ENCODE data around the gene FBLN5. TPM values are rescaled to one million over a fixed set of nuclear protein-coding genes. Genes with fewer than 3 reads are reported as not detected.

The FBLN5 gene
- total RNA-seq, 2 donors from 2014 or later = 3.7 to 6.6 TPM

DNA sequence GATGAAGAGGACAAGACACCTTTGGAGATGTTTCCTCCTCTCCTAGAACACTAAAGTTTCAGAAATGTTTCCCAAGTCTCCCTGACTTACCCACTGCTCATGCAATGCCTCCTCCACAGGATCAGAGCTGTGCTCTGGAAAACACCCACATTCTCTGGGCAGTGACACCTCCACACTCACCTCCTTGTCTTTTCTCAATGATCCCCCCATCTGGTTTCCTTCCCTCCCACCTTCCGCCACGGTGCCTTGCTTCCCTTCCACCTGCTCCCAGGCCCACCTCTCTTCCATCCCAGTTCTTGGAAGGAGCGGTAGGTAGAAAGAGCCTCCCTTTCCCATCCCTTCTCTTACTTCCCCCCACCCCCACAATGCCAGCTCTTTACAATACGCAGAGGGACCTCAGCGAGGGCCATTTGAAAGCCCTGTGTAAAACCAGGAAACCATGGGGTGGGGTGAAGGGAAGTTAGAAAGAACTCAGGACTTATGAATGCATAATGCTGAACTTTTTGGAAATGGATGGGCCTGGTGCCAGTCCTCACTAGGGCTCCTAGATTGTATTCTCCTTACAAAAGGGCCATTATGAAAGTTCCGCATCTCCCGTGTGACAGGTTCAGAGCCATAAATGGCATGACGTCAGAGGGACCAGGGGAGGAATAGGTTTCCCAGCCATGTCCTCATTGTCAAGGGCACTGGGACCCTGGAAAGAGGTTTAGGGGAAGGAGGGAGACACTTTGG lies 12.8 kb downstream of the FBLN5 start:
- DNase-seq = no peak
- H3K4me1 Mint-ChIP-seq = no peaks in the 10 kb centered on the region

DNA sequence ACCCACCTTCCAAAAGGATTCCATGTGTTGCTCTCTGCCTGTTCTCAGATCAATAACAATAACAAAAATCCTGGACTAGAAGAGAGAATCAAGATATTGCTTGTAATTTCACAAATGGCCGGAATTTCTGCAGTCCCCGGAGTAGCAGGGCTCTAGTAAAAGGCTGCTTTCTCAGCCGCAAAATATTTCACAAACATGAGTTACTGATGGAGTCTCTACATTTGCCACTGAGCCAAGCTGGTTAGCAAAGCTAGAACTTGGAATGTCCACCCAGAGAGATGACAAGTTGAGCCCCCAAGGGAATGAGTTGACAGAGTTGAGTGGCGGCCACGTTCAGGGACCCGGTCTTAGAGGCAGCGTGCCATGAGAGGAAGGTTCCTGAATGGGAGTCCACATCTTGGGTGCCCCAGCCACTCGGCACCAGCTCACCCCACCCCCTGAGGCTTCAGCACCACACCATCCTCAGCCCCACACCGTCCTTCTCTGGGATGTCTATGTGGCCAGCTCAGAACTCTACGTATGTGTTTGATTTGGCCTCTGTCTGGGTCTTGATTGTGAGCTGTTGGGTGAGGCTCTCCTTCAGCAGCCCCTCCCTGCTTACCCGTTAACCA lies 15.9 kb downstream of the FBLN5 start:
- no peaks in the 10 kb centered on the region for H3K9me3 ChIP-seq (ENCODE audit: control insufficient read depth, low read length, poor library complexity, severe bottlenecking)
- no peak overlapping the region for H3K4me3 Mint-ChIP-seq
- ATAC-seq = no peak
- no peaks in the 10 kb centered on the region for H3K27me3 Mint-ChIP-seq
- H3K4me1 Mint-ChIP-seq = no peaks in the 10 kb centered on the region
- no peak for DNase-seq
- no peak overlapping the region for H3K27ac Mint-ChIP-seq
- no peaks in the 10 kb centered on the region for H3K36me3 Mint-ChIP-seq (ENCODE audit: low read depth)

More for the DNA sequence above, 12.8 kb downstream of the FBLN5 start:
- no peaks in the 10 kb centered on the region for H3K27me3 Mint-ChIP-seq
- no peaks in the 10 kb centered on the region for H3K36me3 Mint-ChIP-seq (ENCODE audit: low read depth)
- no peak overlapping the region for H3K4me3 Mint-ChIP-seq
- no peaks in the 10 kb centered on the region for H3K9me3 ChIP-seq (ENCODE audit: control insufficient read depth, low read length, poor library complexity, severe bottlenecking)
- peak overlapping the region; percentile 9 for H3K27ac Mint-ChIP-seq
- ATAC-seq = no peak

DNA sequence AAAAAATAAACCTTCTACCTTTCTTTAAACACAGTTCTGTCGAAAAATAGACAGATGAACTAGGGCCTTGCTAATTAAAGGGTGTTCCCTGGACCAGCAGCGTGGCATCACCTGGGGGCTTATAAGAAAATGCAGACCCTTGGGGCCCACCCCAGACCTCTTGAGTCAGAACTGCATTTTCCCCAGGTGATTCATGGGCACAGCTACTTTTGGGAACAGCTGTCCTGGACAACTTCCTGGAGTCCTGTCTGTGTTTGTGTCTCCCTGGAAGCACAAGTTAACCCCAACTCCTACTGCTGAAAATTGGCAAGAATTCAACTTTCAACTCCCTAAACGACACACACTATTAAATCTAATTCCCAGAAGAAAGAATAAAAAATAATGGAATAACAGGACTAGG lies 17.8 kb downstream of the FBLN5 start:
- H3K4me3 Mint-ChIP-seq = no peak overlapping the region
- no peaks in the 10 kb centered on the region for H3K9me3 ChIP-seq (ENCODE audit: control insufficient read depth, low read length, poor library complexity, severe bottlenecking)
- H3K4me1 Mint-ChIP-seq = peaks cover 2% of the 10 kb centered on the region
- no peak for DNase-seq
- no peaks in the 10 kb centered on the region for H3K36me3 Mint-ChIP-seq (ENCODE audit: low read depth)
- H3K27me3 Mint-ChIP-seq = no peaks in the 10 kb centered on the region
- no peak overlapping the region for H3K27ac Mint-ChIP-seq
- no peak for ATAC-seq

DNA sequence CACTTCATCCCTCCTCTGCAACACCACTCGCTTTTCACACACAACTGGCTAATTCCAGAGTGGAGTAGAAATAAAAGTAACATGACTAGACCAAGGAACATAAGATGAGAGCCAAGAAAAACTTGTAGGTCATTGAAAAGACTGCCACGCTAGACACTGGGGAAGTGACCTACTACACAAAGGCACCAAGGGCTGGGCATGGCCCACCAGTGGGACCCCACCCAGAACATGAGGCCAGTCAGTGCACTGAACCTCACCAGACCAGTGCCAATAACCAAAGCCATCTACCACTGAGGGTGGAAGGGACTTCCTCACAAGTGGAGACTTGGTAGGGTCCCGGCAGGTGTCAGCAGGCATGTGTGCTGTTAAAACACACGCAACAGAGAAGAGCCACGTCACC lies 19.7 kb downstream of the FBLN5 start:
- no peaks in the 10 kb centered on the region for H3K36me3 Mint-ChIP-seq (ENCODE audit: low read depth)
- H3K27ac Mint-ChIP-seq = no peak overlapping the region
- ATAC-seq (no peak), DNase-seq (no peak)
- no peaks in the 10 kb centered on the region for H3K27me3 Mint-ChIP-seq
- H3K9me3 ChIP-seq (ENCODE audit: control insufficient read depth, low read length, poor library complexity, severe bottlenecking) = no peaks in the 10 kb centered on the region
- no peak overlapping the region for H3K4me3 Mint-ChIP-seq
- H3K4me1 Mint-ChIP-seq = peaks cover 2% of the 10 kb centered on the region

DNA sequence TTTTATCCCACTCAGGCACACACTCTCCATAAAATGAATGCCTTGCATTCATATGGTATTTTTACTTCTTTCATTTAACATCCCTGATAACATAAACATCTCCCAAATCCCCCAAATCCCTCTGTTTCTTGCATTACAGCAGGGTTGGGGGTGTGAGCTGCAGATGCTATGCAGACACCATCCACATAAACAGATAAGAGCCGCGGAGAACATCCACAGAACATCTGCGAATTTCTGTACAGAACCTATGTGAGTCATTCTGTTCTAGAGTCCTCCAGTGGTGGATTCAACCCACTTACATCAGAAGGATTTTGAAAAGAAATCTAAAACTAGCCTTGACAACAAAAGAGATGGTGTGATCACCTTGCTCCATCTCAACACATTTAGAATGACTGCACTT lies 20.3 kb downstream of the FBLN5 start:
- Mint-ChIP-seq H3K36me3 (ENCODE audit: low read depth) (no peaks in the 10 kb centered on the region), H3K27ac (no peak overlapping the region), H3K4me1 (peaks cover 2% of the 10 kb centered on the region), H3K4me3 (no peak overlapping the region), H3K27me3 (no peaks in the 10 kb centered on the region)
- no peak for DNase-seq
- H3K9me3 ChIP-seq (ENCODE audit: control insufficient read depth, low read length, poor library complexity, severe bottlenecking) = no peaks in the 10 kb centered on the region
- ATAC-seq = no peak

DNA sequence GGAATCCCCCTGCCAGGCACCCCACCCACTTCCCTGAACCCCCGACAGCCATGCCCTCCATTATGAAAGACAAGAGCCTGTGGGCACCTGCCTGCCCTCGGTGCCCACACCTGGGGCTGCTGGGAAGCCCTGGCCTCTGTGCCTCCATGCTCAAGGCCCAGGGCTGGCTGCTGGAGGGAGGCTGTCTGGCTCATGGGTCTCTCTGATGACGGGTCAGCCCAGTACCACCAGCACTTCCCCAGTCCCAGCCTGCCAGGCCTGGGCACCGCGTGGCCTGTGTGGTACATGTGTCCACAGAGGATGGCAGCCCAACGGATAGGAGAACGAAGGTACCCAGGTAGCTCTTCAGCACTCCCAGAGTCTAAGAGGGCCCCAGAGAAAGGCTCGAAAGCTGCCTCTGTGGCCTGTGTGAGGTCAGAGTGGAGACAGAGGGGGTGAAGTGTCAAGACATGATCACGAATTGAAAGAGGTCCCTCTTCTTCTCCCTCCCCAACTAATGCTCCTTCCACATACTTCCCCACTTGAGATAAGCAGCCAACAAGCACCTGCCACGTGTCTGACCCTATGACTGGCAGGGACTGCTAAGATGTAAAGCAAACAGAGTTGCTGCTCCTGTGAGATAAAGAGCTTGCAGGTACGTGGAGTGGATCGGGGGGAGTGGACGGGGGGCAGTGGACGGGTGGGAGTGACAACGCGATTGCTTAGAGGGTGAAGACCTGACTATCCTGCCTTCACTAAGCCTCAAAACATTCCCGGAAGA lies 21.2 kb downstream of the FBLN5 start:
- H3K4me1 Mint-ChIP-seq = peaks cover 2% of the 10 kb centered on the region
- DNase-seq (no peak), ATAC-seq (no peak)
- H3K27me3 Mint-ChIP-seq = no peaks in the 10 kb centered on the region
- no peak overlapping the region for H3K27ac Mint-ChIP-seq
- H3K9me3 ChIP-seq (ENCODE audit: control insufficient read depth, low read length, poor library complexity, severe bottlenecking) = no peaks in the 10 kb centered on the region
- no peak overlapping the region for H3K4me3 Mint-ChIP-seq
- no peaks in the 10 kb centered on the region for H3K36me3 Mint-ChIP-seq (ENCODE audit: low read depth)

DNA sequence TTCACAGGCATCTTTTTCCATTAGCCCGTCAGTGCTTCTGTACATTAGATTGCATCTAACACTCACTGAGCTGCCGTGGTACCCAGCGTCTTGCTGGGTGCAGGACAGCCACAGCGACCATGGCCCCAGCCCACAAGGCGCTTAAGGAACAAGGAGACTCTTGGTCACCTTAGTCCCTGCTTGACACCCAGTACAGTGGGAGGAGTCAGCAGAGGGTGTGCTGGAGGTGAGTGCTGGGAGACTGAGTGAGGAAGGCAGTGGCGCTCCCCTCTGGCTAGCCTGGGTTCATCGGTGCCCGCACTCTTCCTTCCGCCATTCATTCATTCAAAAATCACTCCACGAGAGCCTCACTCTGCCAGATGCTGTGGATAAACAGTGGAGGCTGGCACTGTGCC lies 21.8 kb downstream of the FBLN5 start:
- Mint-ChIP-seq H3K27ac (no peak overlapping the region), H3K27me3 (no peaks in the 10 kb centered on the region), H3K4me1 (peaks cover 2% of the 10 kb centered on the region), H3K4me3 (no peak overlapping the region), H3K36me3 (ENCODE audit: low read depth) (no peaks in the 10 kb centered on the region)
- no peak for ATAC-seq
- H3K9me3 ChIP-seq (ENCODE audit: control insufficient read depth, low read length, poor library complexity, severe bottlenecking) = no peaks in the 10 kb centered on the region
- no peak for DNase-seq

DNA sequence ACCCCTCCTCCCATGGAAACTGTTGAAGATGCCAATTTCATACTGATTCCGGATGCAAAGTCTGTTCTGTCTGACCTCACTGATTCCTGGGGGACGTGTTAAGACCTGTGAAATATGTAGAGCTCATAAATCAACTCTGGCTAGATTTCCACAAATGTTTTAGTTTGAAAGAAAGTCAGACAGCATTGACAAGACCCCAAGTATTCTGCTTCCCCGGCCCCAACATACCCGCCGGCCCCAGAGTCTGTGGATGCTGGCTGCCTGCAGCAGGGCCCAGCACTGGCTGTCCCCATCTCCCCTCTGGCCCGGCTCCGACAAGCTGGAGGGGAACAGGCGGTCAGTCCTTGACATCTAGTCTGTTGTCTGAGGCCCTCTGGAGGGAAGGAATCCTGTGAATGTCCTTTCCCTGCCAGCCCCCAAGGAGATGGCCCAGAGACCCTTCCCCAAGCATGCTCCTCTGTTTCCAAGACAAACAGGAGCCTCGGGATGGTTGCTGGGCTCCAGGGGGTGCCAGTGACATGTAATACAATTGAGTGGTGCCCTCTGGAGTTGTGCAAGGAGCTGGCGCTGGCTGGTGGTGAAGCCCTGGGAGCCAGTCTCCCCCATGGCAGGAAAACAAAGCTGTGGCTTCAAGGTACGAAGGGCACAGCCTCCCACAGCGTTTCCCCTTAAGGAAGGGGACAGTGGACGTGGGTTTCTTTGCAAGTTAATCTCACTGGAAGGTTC lies 22.3 kb downstream of the FBLN5 start:
- no peaks in the 10 kb centered on the region for H3K9me3 ChIP-seq (ENCODE audit: control insufficient read depth, low read length, poor library complexity, severe bottlenecking)
- no peak overlapping the region for H3K4me3 Mint-ChIP-seq
- no peak for DNase-seq
- no peak for ATAC-seq
- H3K4me1 Mint-ChIP-seq = peaks cover 2% of the 10 kb centered on the region
- H3K27me3 Mint-ChIP-seq = no peaks in the 10 kb centered on the region
- no peaks in the 10 kb centered on the region for H3K36me3 Mint-ChIP-seq (ENCODE audit: low read depth)
- no peak overlapping the region for H3K27ac Mint-ChIP-seq

DNA sequence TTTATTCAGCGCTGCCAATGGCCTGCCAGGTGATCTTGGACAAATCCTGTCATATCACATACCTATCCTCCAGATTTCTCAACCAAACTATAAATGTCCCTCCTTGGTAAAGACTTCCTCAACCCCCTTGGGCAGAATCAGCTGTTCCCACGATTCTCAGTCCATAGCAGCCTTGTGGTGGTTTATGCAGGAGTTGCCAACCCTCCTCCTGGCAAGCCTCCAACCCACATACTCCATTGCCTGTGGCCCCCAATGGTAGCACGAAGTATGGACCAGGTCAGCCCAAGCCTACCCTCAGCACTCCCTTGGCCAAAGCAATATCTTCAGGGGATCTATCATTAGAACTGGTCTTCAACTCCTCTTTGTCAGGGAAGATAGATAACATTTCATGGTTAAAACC lies 27.0 kb downstream of the FBLN5 start:
- Mint-ChIP-seq H3K4me1 (no peaks in the 10 kb centered on the region), H3K27ac (no peak overlapping the region)

DNA sequence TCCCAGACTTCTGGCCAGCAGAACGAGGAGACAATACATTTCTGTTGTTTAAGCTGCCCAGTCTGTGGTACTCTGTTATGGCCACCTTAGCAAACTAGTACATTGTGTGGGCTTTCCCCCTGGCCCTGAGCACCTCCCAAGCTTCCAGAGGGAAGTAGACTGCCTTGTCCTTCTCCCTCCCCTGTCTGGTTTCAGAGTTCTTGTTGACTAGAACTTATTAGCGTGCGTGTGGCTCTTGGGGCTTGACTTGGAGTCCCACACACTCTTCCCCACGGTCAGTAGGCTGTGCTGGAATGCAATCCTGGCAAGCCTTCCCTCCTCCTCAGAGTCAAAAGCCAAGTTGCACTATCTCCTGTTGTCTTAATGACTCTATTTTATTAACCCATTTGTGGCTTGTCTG lies 27.7 kb downstream of the FBLN5 start:
- no peaks in the 10 kb centered on the region for H3K27me3 Mint-ChIP-seq
- no peak overlapping the region for H3K27ac Mint-ChIP-seq
- DNase-seq = no peak
- no peak overlapping the region for H3K4me3 Mint-ChIP-seq
- no peaks in the 10 kb centered on the region for H3K36me3 Mint-ChIP-seq (ENCODE audit: low read depth)
- H3K4me1 Mint-ChIP-seq = no peaks in the 10 kb centered on the region
- no peaks in the 10 kb centered on the region for H3K9me3 ChIP-seq (ENCODE audit: control insufficient read depth, low read length, poor library complexity, severe bottlenecking)
- no peak for ATAC-seq

More for the DNA sequence above, 27.0 kb downstream of the FBLN5 start:
- no peak overlapping the region for H3K4me3 Mint-ChIP-seq
- ATAC-seq = no peak
- no peaks in the 10 kb centered on the region for H3K36me3 Mint-ChIP-seq (ENCODE audit: low read depth)
- DNase-seq = no peak
- H3K27me3 Mint-ChIP-seq = no peaks in the 10 kb centered on the region
- no peaks in the 10 kb centered on the region for H3K9me3 ChIP-seq (ENCODE audit: control insufficient read depth, low read length, poor library complexity, severe bottlenecking)

DNA sequence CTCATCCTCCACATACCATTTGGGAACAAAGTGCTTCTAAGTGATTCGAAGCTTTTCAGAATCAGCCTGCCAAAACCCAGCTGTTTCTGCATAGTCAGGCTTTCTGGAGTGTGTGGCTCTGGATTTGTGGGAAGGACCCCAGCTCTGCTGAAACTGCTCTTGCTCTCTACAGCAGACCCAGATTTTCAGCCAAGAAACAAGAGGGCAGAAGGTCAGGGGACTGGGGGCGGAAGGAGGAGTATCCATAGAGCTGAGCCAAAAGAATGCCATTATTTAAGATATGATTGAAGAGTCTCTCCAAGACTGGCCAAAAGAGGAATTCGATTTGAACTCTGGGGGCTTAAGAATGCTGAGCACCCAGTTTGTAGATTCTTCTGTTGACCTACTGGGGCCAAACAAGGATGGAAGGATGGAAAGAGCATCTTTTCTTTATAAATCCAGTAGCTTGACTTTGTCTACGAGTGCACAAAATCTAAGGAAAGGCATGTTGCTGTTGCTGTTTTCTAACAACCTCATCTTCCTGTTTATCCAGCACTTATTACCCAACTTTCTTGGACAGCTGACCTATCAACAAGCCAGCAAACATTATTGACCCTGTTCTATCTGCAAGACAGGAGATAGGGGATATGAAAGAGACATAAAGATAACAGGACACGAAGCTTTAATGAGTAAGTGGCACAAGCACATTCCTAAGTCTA lies 29.2 kb downstream of the FBLN5 start:
- H3K9me3 ChIP-seq (ENCODE audit: control insufficient read depth, low read length, poor library complexity, severe bottlenecking) = no peaks in the 10 kb centered on the region
- DNase-seq (no peak), ATAC-seq (no peak)
- H3K27ac Mint-ChIP-seq = no peak overlapping the region
- H3K4me3 Mint-ChIP-seq = no peak overlapping the region
- H3K4me1 Mint-ChIP-seq = no peaks in the 10 kb centered on the region
- no peaks in the 10 kb centered on the region for H3K27me3 Mint-ChIP-seq
- no peaks in the 10 kb centered on the region for H3K36me3 Mint-ChIP-seq (ENCODE audit: low read depth)

DNA sequence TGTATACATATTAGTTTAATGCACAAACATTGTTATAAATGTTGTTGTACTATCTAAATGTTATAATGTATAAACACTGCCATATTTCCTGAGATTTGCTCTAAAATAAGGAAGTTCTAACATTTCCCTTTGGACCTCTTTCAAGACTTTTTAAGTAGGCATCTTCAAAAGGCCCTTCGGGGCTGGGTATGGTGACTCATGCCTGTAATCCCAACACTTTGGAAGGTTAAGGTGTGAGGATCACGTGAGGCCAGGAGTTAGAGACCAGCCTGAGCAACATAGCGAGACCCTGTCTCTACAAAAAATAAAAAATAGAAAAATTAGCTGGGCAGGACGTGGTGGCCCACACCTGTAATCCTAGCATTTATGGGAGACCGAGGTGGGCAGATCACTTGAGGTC lies 35.5 kb downstream of the FBLN5 start:
- Mint-ChIP-seq H3K27me3 (peaks cover 5% of the 10 kb centered on the region), H3K36me3 (ENCODE audit: low read depth) (peaks cover 3% of the 10 kb centered on the region), H3K4me3 (no peak overlapping the region), H3K4me1 (peaks cover 18% of the 10 kb centered on the region), H3K27ac (peak overlapping the region; percentile 67)
- H3K9me3 ChIP-seq (ENCODE audit: control insufficient read depth, low read length, poor library complexity, severe bottlenecking) = no peaks in the 10 kb centered on the region
- no peak for ATAC-seq
- DNase-seq = no peak

All from T-helper 17 cell (primary cell).